ENCODE results near the gene DOLPP1.
"Not testable (repeated sequence)": the region's sequence is repeated elsewhere in the genome, so short reads cannot be mapped to it uniquely, and the experiment has no call there.

DOLPP1 gene, protein sequence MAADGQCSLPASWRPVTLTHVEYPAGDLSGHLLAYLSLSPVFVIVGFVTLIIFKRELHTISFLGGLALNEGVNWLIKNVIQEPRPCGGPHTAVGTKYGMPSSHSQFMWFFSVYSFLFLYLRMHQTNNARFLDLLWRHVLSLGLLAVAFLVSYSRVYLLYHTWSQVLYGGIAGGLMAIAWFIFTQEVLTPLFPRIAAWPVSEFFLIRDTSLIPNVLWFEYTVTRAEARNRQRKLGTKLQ

DNA sequence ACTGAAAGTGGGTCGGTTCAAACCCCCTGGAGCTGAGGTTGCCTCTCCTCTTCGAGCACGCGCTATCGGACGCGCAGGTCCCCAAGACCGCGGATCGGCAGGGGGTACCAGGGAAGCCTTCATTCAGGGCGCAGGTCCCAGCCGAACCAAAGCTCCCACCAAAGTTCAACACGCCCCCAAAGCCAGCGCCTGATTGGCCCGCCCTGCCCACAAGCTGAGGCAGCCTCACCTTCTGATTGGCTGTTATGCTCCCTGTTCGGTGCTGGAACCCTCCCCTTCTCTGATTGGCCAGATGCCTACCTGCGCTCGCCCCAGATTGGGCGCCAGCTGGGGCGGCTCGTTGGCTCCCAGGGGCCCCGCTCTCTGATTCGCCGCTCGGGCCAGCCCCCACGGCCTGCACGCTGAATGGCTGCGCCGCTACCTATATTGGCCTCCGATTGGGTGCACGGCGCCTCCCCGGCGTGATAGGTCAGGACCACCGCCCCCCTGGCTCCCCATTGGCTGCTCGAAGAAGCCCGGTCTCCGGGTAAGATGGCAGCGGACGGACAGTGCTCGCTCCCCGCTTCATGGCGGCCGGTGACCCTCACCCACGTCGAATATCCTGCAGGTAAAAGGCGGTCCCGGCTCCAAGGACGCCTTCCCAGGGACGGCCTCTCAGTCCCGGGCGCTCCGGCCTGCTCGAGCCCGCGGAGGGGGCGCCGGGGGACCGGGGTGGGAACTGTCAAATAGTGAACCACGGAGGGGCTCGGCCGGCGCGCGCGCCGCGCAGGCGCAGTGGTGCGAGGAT lies at the start of gene DOLPP1:
TSS of gene DOLPP1 (plus strand) at position 511 of the 787 bp plus-strand sequence. CDS start at position 532, 21 bp downstream.
- peak; percentile 100 for DNase-seq

DNA sequence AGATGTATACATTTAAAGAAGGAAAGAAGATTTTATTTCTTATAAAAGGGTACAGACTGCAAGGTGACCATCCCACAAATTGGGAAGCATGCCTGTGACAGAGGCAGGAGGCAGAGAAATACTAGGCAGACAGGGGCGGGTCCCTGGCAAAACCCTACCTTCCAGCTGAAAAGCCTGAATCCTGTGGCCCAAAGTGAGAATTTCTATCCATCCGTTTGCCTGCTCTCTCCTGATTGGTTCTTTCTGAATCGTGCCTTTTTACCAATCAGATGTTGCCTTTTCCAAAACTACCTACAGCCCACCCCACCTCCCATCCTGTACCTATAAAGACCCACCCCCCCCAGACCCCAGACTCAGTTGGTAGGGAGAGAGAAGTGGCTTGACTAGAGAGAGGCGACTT lies 49.4 kb upstream of the DOLPP1 start:
- no peak for DNase-seq

- no peak for DNase-seq
Measured at GRCh38 chr9:129032541-129033159, 48.3 kb upstream of the DOLPP1 start.

GRCh38 chr9:129033216-129033615 lies 47.7 kb upstream of the DOLPP1 start:
- DNase-seq: no peak

GRCh38 chr9:129035838-129036237 lies 45.1 kb upstream of the DOLPP1 start:
- DNase-seq: not testable (repeated sequence)

DNA sequence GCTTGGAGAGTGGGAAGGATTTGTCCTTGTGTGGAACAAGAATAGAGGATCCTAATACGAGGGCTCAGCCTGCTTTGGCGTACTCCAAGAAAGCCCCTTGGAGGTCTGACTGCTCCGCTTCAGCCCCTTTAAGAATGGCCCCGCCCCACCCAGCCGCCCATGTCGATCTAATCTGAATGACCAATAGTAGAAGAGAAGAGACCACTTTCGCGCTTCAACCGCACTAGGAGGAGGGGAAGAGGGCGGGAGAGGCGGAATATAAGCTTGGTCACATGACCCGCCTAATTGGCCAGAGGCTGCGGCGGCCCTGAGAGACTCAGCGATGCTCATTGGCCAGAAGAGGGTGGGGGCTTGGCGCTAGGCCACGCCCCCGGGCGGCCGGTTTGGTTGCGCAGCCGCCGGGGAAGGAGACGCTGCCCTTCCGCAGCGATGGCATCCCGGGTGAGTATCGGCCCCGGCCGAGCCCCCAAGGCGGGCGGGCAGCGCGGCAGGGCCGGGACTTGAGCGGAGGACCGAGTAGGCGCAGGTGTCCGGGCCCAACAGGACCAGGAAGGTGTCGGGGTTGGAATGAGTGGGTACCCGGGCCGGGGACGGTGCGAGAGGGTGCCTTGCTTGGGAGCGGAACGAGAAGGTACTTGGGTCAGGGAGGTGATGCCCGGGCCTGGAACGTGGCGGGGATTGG lies 44.5 kb upstream of the DOLPP1 start, which contains the start of gene MIGA2:
TSS of gene MIGA2 (plus strand) at position 386 of the 682 bp plus-strand sequence. CDS start 3,969 bp downstream, outside the sequence.
- DNase-seq: peak; percentile 100

DNA sequence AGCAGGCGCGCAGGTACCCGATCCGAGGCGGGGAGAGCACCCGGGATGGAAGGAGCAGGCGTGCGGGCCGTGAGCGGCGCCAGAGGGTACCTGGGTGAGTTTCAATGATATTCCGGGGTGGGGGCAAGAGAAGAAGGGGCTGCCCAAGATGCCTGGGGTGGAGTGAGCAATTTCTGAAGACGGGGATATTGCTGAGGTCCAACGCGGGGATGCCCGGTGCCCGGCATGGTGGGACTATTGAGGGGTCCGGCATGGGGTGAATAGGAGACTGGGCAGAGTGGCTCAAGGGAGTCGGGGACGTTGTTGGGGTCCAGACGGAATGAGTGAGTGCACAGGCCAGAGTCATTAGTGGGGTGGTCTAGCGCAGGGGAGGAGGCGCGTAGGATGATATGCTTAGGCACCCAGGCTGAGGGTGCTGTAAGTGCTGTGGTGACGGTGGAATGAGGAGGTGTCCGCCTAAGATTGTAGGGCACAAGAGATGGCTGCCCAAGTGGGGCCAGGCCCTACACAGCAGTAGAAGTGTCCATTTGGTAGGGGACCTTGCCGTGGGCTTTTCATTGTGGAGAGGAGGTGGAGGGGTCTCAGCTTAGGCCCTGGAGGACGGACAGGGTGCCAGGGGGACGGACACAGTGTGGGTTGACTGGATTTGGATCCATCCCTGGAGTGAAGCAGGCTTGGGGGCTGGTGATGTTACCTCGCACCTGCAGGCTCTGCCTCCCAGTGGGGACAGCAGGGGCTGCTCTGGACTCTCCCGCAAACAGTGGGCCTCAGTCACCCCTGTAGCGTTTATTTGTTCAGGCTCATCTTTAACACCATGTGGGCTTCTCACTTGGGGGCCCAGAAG lies 43.8 kb upstream of the DOLPP1 start:
- no peak for DNase-seq

GRCh38 chr9:129037767-129038098 lies 43.2 kb upstream of the DOLPP1 start:
- no peak for DNase-seq

GRCh38 chr9:129038109-129038852 lies 42.6 kb upstream of the DOLPP1 start:
- DNase-seq: no peak

GRCh38 chr9:129040113-129040643 lies 40.7 kb upstream of the DOLPP1 start:
- no peak for DNase-seq

GRCh38 chr9:129042016-129042415 lies 38.9 kb upstream of the DOLPP1 start:
- no peak for DNase-seq

- peak; percentile 83 for DNase-seq
Measured at GRCh38 chr9:129052592-129052991, 28.3 kb upstream of the DOLPP1 start.

DNA sequence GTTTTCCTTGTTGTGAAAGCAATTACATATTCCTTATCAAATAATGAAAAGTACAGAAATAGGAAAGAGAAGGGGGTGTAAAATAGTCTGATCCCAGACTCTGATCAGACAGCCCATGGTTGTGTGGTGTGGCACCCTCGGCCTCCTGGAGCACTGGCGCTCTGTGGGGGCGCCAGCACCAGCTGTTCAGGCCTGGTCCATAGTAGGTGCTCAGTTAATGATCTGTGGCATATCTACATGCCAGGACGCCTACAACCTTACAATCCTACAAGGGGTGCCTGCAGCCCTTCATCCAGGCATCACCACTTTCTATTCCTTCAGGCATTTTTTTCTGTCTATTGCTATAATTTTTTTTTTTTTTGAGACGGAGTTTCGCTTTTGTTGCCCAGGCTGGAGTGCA lies 27.9 kb upstream of the DOLPP1 start:
- DNase-seq: no peak

DNA sequence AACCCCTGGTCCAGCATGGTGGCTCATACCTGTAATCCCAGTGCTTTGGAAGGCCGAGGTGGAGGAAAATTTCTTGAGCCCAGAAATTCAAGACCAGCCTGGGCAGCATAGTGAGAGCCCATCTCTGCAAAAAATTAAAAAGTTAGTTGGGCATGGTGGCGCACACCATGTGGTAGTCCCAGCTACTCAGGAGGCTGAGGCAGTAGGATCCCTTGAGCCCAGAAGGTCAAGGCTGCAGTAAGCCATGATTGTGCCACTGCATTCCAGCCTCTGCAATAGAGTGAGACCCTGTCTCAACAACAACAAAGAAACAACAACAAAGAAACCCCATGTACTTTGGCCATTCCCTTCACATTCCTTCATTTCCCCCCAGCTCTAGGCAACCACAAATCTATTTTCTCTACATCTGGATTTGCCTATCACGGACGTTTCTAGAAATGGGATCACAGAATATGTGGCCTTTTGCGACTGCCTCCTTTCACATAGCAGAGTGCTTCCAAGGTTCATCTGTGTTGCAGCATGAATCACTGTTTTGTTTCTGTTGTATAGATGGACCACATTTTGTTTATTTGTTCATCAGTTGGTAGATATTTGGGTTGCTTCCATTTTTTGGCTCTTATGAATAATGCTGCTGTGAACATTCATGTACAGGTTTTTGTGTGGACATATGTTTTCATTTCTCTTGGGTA lies 26.6 kb upstream of the DOLPP1 start:
- no peak for DNase-seq

DNA sequence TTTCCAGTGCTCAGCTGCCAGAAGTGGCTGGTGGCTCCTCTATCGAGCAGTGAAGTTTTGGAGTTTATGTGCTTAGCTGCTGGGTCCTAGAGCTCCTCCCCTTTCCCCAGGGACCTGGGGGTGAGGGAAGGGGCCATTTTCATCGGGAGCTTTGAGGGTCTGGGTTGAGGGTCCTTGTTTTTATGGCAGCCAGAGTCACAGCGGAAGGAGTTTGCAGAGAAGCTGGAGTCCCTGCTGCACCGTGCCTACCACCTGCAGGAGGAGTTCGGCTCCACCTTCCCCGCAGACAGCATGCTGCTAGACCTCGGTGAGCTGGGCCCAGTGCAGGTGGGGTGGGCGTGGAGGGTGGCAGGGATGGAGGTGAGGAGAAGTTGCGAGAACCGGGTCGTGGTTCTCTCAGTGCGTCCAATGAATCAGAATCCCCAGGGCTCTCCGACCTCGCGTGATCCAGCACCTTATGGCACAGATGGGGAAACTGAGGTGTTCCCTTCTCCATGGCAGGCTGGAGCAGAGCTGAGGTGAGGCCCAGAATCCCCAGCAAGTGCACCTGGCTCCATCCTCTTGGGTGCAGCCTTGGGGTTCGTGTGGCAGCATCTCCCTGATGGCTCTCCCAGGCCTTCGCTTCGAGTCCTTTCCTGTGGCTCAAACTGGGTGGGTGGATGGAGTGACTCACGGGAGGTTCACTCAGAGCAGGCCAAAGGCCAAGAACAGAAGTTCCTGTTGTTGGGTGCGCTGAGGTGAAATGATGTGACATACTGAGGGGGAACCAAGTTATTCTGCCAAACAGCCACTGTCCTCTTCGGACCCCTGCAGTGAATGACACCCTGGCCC lies 21.7 kb upstream of the DOLPP1 start:
- no peak for DNase-seq

GRCh38 chr9:129059796-129060785 lies 20.8 kb upstream of the DOLPP1 start:
- no peak for DNase-seq

DNA sequence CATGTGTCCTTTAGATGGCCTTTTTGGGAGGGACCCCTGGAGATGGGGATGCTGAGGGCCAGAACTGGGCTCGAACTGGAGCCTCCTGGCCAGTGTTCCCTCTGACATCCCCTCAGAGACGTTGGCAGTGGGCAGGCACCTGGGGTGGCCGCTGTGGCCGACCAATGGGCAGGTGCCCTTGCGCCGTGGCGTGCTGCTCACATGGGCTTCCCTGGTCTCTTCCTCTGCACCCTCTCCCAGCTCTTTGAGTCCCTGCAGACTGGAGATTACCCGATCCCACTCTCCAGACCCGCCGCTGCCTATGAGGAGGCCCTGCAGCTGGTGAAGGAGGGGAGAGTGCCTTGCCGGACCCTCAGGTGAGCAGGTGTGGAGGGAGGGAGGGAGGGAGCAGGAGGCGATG lies 19.9 kb upstream of the DOLPP1 start:
- no peak for DNase-seq

DNA sequence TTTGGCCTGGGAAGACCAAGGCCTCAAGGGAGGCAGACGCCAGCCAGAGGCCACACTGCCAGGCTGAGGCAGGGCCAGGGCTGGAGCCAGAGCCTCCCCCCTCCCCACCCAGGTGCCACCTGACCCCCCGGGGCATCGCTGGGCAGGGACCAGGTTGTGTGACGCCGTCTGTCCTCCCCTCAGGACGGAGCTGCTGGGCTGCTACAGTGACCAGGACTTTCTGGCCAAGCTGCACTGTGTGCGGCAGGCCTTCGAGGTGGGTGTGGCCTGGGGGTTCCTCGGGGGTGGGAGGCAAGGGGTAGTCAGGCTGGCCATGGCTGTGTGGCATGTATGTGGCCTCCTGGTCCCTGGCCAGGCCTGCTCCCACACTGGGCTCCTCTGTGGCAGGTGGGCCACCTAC lies 17.9 kb upstream of the DOLPP1 start:
- DNase-seq: no peak

GRCh38 chr9:129064499-129064908 lies 16.4 kb upstream of the DOLPP1 start:
- no peak for DNase-seq

Data from NCI-H69 (cell line).